Testis (tissue), 2 donors: ENCODE measurements around the gene GRK1.

Source experiments
- CTCF ChIP-seq, 3 experiments: fragments of 450-650 bp in 2 of 3; fragments of 200-600 bp in 1 of 3; sonication (generic) in 1 of 3; IDR thresholded peaks; one replicate each; pipeline ENCODE4 v1.5.1; 2016 to 2019; ENCODE audit warnings: antibody characterized with exemption in 3 of 3, mild to moderate bottlenecking in 2 of 3, moderate library complexity in 1 of 3
- POLR2A ChIP-seq: fragments of 450-650 bp; IDR thresholded peaks from one replicate; pipeline ENCODE4 v1.6.1; 2017; ENCODE audit warnings: antibody characterized with exemption, mild to moderate bottlenecking, moderate library complexity

GRCh38 chr13:113656831-113657671, 10.0 kb upstream of the GRK1 start:
- TF ChIP-seq POLR2A = no peak
- TF ChIP-seq CTCF (IDR thresholded peaks at IDR 0.05) = no peak
